LNCaP clone FGC (cell line): ENCODE measurements around the gene SHH.

Experiments used
- DNase-seq: peaks from one replicate; pipeline ENCODE4 v3.0.0-alpha.2; 2011; ENCODE audit warnings: low read depth
- H3K4me3 ChIP-seq: 2 replicates; pipeline ENCODE4 v1.5.1; 2011; ENCODE audit warnings: mild to moderate bottlenecking, low read depth, low read length, control low read depth
- TF ChIP-seq, protein P1 (sequence below): IDR thresholded peaks from 2 replicates; pipeline ENCODE4 v1.5.1; 2012; ENCODE audit warnings: mild to moderate bottlenecking; ENCODE audit not compliant: control insufficient read depth, insufficient read depth; ENCODE audit errors: extremely low read depth

The SHH gene

DNA sequence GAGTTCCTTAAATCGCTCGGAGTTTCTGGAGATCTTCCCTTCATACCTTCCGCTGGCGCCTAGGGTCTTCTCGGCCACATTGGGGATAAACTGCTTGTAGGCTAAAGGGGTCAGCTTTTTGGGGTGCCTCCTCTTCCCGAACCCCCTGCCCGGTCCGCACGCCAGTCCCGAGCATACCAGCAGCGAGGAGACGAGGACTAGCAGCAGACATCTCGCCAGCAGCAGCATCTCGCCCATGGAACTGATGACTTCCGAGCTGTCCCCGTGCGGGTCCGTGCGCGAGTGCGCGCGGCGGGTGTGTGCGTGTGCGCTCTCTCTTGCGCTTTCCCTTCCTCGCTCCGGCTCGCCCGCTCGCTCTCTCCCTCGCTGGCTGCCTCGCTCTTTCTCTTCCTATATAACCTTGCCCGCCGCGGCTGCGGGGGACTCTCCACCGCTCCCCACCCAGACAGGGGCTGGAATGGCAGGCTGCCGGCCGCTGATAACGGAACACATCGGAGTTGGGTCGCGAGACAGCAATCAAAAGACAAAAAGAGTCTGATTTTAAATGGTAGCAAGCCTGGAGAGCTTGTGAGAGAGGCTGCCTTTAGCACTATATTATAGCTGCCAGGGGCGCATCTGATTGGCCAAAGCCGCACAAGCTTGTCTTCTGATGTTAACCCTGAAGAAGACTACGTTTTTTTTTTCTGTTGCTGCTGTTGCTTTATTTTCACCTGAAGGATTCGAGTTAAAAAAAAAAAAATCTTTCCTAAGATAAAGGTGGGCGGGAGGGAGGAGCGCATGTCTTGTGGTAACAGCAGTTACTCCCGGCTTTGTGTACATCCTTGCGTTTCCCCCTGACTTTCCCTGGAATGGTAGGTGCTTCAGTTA lies at the start of gene SHH:
SHH (minus strand) TSS at position 569 of the 867 bp plus-strand sequence; CDS start at position 228, 341 bp downstream.
- TF ChIP-seq, protein P1, sequence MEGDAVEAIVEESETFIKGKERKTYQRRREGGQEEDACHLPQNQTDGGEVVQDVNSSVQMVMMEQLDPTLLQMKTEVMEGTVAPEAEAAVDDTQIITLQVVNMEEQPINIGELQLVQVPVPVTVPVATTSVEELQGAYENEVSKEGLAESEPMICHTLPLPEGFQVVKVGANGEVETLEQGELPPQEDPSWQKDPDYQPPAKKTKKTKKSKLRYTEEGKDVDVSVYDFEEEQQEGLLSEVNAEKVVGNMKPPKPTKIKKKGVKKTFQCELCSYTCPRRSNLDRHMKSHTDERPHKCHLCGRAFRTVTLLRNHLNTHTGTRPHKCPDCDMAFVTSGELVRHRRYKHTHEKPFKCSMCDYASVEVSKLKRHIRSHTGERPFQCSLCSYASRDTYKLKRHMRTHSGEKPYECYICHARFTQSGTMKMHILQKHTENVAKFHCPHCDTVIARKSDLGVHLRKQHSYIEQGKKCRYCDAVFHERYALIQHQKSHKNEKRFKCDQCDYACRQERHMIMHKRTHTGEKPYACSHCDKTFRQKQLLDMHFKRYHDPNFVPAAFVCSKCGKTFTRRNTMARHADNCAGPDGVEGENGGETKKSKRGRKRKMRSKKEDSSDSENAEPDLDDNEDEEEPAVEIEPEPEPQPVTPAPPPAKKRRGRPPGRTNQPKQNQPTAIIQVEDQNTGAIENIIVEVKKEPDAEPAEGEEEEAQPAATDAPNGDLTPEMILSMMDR: no peak
- no peak for DNase-seq
- no peak within 1 kb of the TSS; the same call in 1 of the 2 replicates for H3K4me3 ChIP-seq

DNA sequence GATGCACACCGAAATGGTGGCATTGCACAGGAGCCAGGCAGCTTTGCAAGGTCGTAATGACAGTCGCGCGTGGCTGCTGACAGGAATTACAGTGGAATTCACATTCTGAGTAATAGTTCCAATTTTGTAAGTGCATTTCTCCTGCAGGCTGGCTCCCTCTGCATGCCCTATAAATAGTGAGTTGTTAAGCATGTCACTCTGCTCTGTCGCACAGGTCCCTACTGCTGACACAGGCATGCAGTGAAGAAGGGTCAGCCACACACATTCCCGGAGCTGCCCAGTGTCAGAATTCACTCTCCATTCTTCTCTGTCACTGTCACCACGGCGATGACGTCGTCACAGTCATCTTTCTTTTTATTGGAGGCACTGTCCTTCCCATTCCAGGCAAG lies 49.2 kb upstream of the SHH start:
- H3K4me3 ChIP-seq: no peak overlapping the region
- TF ChIP-seq, protein P1: no peak
- no peak for DNase-seq

DNA sequence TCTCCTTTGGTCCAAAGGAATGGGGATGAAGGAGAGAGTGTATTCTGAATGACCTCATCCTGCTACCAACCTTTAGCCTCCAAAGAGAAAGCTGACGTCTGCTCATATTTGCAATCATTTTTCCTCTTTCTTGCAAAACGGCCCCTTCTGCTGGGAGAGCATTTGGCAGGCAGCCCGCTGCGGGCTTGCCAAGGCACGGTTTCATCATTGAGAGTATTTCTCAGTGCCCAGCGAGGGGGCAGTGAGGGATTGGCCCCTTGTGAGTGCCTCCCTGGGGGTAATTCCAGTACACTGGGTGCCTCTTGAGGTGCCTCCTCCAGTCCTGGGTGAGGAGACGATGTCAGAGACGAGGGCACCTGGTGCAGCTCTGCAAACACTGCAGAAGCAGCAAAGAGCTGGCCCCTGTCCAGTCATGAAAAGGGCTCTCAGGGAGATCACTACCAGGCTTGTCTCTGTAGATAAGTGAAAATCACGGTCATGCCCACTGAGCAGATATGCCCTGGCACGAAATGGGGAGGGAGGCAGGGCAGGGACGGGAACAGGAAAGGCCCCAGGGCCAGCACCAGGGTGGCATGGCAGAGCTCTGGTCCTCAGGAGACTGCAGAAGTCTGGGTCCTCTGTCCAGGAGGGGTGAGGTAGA lies 48.7 kb upstream of the SHH start:
- no peak overlapping the region for H3K4me3 ChIP-seq
- TF ChIP-seq, protein P1: no peak
- DNase-seq: peak; percentile 26

DNA sequence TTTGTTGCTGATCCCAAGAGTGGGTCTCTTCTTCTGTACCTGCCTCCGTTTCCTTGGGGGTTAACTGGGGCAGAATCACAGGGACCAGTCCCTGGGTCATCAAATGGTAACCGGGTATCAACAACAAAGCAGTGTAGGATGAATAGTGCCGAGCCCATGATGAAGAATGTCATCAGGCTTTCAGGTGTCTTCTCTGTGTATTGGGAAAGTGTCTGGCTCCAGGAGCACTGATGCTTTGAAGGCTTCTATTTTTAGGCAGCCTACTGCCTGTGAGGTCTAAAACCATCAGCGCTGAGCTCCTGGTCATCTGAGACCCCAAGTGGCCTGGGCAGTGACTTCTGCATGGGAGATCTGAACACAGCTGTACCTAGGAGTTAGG lies 48.2 kb upstream of the SHH start:
- H3K4me3 ChIP-seq: no peak overlapping the region
- TF ChIP-seq, protein P1: no peak
- no peak for DNase-seq

DNA sequence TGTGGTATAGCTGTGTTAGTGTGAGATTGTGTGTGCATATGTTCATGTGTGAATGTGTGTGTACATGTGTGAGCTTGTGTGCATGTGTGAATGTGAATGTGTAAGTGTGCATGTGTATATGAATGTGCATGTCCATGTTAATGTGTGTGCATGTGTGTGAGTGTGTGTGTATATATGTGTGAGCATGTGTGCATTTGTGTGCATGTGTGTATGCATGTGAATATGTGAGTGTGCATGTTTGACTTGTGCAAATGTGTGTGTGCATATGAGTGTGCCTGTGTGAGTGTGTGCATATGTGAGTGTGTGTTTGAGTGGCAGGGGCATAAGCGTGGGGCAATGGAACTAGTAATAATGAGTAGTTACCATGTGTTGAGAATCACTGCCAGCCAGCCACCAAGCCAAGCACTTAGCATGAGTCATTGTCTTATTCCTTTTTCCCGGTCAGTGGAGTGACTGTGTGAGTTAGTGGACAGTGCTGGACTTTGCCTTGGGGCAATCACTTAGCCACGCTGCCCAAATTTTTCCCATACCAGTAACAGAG lies 46.3 kb upstream of the SHH start:
- no peak overlapping the region for H3K4me3 ChIP-seq
- no peak for DNase-seq
- TF ChIP-seq, protein P1: no peak

DNA sequence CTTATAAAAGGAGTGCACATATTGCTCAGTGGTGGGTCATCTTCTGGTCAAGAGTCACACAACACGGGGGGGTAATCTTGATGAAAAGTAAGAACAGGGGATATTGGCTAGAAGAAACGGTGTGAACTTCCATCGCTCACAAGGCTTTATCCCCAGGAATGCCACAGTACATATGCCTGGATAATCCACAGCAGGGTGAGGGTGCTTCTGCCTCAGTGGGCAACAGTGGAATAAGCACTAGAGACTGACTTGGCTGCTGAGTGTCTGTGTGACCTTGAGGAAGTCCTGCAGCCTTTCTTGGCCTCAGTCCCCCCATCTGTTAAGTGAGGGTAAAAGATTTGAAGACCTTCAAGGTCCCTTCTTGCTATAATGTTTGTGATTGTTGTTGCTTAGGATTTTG lies 44.9 kb upstream of the SHH start:
- DNase-seq: no peak
- TF ChIP-seq, protein P1: no peak
- no peak overlapping the region for H3K4me3 ChIP-seq
